GM13977 (cell line): Measurements from ENCODE around the gene BPIFB1.
A peak's percentile ranks its signal among the peaks of the same experiment; 100 is the strongest.

Experiments used
- DNase-seq: peaks from one replicate; pipeline ENCODE4 v3.0.0; 2012; ENCODE audit warnings: low spot score
- CTCF ChIP-seq: IDR thresholded peaks from 2 replicates; pipeline ENCODE4 v1.5.1; 2012; ENCODE audit warnings: mild to moderate bottlenecking, control low read depth; ENCODE audit not compliant: insufficient read depth; ENCODE audit errors: extremely low read depth, missing control alignments
- in situ Hi-C: fragments of 300-500 bp; cut with MboI; formaldehyde crosslinking; loops from one replicate; pipeline ENCODE4 v1.12.0; 2022; ENCODE audit warnings: low sequenced_read_pairs, low pct_unique_long_range_greater_than_20kb, mixed read lengths, inconsistent platforms; ENCODE audit not compliant: unreplicated experiment

BPIFB1 gene

GRCh38 chr20:33263784-33264183, 19.2 kb upstream of the BPIFB1 start:
- in situ Hi-C loops: no loop called here
- DNase-seq: no peak
- TF ChIP-seq CTCF: no peak

GRCh38 chr20:33267701-33268100, 15.3 kb upstream of the BPIFB1 start:
- in situ Hi-C loops: no loop called here

GRCh38 chr20:33272155-33272873, 10.7 kb upstream of the BPIFB1 start:
- no peak for DNase-seq
- in situ Hi-C loops: no loop called here
- TF ChIP-seq CTCF: no peak

More at GRCh38 chr20:33267701-33268100, 15.3 kb upstream of the BPIFB1 start:
- no peak for TF ChIP-seq CTCF
- DNase-seq: no peak

- in situ Hi-C loops: no loop called here
- DNase-seq: peak; percentile 8
- TF ChIP-seq CTCF: no peak
These were observed 9.7 kb upstream of the BPIFB1 start for GRCh38 chr20:33273117-33273851.

- DNase-seq: no peak
- in situ Hi-C loops: no loop called here
- TF ChIP-seq CTCF: no peak
These were observed 7.8 kb upstream of the BPIFB1 start for GRCh38 chr20:33275215-33275614.

- in situ Hi-C loops: no loop called here
- no peak for TF ChIP-seq CTCF
- no peak for DNase-seq
These were observed 7.1 kb upstream of the BPIFB1 start for GRCh38 chr20:33275871-33276270.
